ENCODE results near the gene HSPA12A.

- TF ChIP-seq POLR2A (IDR thresholded peaks at IDR 0.05; ENCODE audit: low read depth) (no peak), POLR2AphosphoS5 (IDR thresholded peaks at IDR 0.05) (no peak)
Observed at GRCh38 chr10:116683821-116684220, 58.5 kb downstream of the HSPA12A start.

Measured in esophagus muscularis mucosa (tissue), 2 donors.